Mucosa of rectum (tissue), 2 donors: ENCODE data around the gene LLGL1.

Experiments
- H3K27ac ChIP-seq, 2 donors: one replicate each; pipeline ENCODE4 v1.7.0; 2013; ENCODE audit warnings: inconsistent platforms in 2 of 2, low read depth in 2 of 2, low read length in 2 of 2
- H3K27me3 ChIP-seq, 2 donors: one replicate each; pipeline ENCODE4 v1.7.0; 2013; ENCODE audit warnings: low read length in 2 of 2; ENCODE audit not compliant: control insufficient read depth in 2 of 2, insufficient read depth in 2 of 2
- H3K36me3 ChIP-seq, 2 donors: one replicate each; pipeline ENCODE4 v1.7.0; 2013; ENCODE audit warnings: low read length in 2 of 2; ENCODE audit not compliant: control insufficient read depth in 2 of 2, insufficient read depth in 2 of 2
- H3K4me1 ChIP-seq, 2 donors: one replicate each; pipeline ENCODE4 v1.7.0; 2013; ENCODE audit warnings: low read length in 2 of 2, mild to moderate bottlenecking in 1 of 2; ENCODE audit not compliant: control insufficient read depth in 2 of 2, insufficient read depth in 2 of 2
- H3K4me3 ChIP-seq, 2 donors: one replicate each; pipeline ENCODE4 v1.7.0; 2013; ENCODE audit warnings: low read length in 2 of 2
- H3K9ac ChIP-seq, 2 donors: one replicate each; pipeline ENCODE4 v1.7.0; 2013; ENCODE audit warnings: low read length in 2 of 2, low read depth in 1 of 2, mild to moderate bottlenecking in 1 of 2
- H3K9me3 ChIP-seq, 2 donors: one replicate each; pipeline ENCODE4 v1.7.0; 2013; ENCODE audit warnings: low read length in 2 of 2; ENCODE audit not compliant: control insufficient read depth in 2 of 2
- donor health status: healthy.
- donor health status: Normal muscosa, but diverticular disease.

Gene LLGL1

GRCh38 chr17:18237461-18237860 lies 12.0 kb downstream of the LLGL1 start:
- peaks cover 8 to 17% of the 10 kb centered on the region in 2 donors for H3K36me3 ChIP-seq
- no peak overlapping the region for H3K4me3 ChIP-seq
- no peaks in the 10 kb centered on the region for H3K9me3 ChIP-seq
- no peak overlapping the region for H3K9ac ChIP-seq
- H3K4me1 ChIP-seq, result no peaks in the 10 kb centered on the region
- no peak overlapping the region for H3K27ac ChIP-seq
- no peaks in the 10 kb centered on the region for H3K27me3 ChIP-seq

- no peak overlapping the region for H3K9ac ChIP-seq
- H3K4me3 ChIP-seq, result no peak overlapping the region
- no peak overlapping the region for H3K27ac ChIP-seq
- H3K36me3 ChIP-seq, result peaks cover 8 to 18% of the 10 kb centered on the region in 2 donors
- H3K27me3 ChIP-seq, result no peaks in the 10 kb centered on the region
- no peaks in the 10 kb centered on the region for H3K4me1 ChIP-seq
- no peaks in the 10 kb centered on the region for H3K9me3 ChIP-seq
Observed at GRCh38 chr17:18238299-18238698, 12.9 kb downstream of the LLGL1 start.

GRCh38 chr17:18240449-18240848 lies 15.0 kb downstream of the LLGL1 start:
- H3K27me3 ChIP-seq, result no peaks in the 10 kb centered on the region
- no peaks in the 10 kb centered on the region for H3K9me3 ChIP-seq
- no peak overlapping the region for H3K4me3 ChIP-seq
- H3K27ac ChIP-seq, result no peak overlapping the region
- peaks cover 8 to 20% of the 10 kb centered on the region in 2 donors for H3K36me3 ChIP-seq
- H3K4me1 ChIP-seq, result no peaks in the 10 kb centered on the region
- H3K9ac ChIP-seq, result no peak overlapping the region

GRCh38 chr17:18241229-18241871 lies 15.9 kb downstream of the LLGL1 start:
- no peak overlapping the region for H3K4me3 ChIP-seq
- peaks cover under 1 to 3% of the 10 kb centered on the region in 2 donors for H3K4me1 ChIP-seq
- no peaks in the 10 kb centered on the region for H3K9me3 ChIP-seq
- H3K27me3 ChIP-seq, result no peaks in the 10 kb centered on the region
- H3K27ac ChIP-seq, result no peak overlapping the region
- H3K9ac ChIP-seq, result no peak overlapping the region
- peaks cover 17 to 29% of the 10 kb centered on the region in 2 donors for H3K36me3 ChIP-seq

- Histone ChIP-seq H3K4me1 (peaks cover 14 to 15% of the 10 kb centered on the region in 2 donors), H3K4me3 (no peak overlapping the region), H3K27me3 (no peaks in the 10 kb centered on the region), H3K9me3 (no peaks in the 10 kb centered on the region), H3K36me3 (peaks cover 44 to 46% of the 10 kb centered on the region in 2 donors), H3K9ac (no peak overlapping the region), H3K27ac (no peak overlapping the region)
Observed at GRCh38 chr17:18245038-18245776, 19.8 kb downstream of the LLGL1 start.

DNA sequence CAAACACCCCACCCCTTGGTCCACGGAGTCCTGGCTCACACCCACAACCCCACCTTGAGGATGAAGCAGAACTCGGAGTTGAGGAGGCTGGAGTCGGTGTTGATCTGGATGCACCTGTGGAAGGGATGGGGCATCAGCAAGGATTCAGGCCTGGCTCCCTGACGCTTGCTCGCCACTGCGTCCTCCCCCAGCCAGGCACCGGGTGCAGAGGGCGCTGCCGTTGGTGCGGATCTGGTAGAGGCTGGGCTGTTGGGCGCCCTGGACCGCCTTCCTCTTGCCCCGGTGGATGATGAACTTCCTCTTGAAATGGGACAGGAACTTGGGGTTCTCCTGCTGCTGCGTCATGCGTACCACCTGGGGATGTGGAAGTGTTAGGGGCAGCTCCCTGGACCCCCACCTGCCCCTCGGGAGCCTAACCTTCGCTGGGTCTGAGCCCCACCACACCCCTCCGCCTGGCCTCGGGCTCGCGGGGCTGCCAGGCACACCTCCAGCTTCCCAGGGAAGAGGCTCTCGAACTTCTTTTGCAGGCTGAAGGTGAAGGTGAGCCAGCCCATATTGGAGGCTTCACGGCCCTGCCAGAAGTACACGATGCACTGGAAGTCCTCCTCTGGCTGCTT lies 20.8 kb downstream of the LLGL1 start:
- Histone ChIP-seq H3K27ac (peak overlapping the region in 1 of 2 donors; percentile 76), H3K4me3 (peak overlapping the region; percentile 44 to 60), H3K9ac (no peak overlapping the region), H3K4me1 (peaks cover 14 to 18% of the 10 kb centered on the region in 2 donors), H3K27me3 (no peaks in the 10 kb centered on the region), H3K9me3 (no peaks in the 10 kb centered on the region), H3K36me3 (peaks cover 48 to 56% of the 10 kb centered on the region in 2 donors)

GRCh38 chr17:18246880-18247612 lies 21.6 kb downstream of the LLGL1 start:
- Histone ChIP-seq H3K36me3 (peaks cover 56 to 64% of the 10 kb centered on the region in 2 donors), H3K27ac (peak overlapping the region; percentile 76 to 82), H3K27me3 (no peaks in the 10 kb centered on the region), H3K4me1 (peaks cover 14 to 18% of the 10 kb centered on the region in 2 donors), H3K4me3 (peak overlapping the region; percentile 44 to 63), H3K9ac (peak overlapping the region in 1 of 2 donors; percentile 41), H3K9me3 (no peaks in the 10 kb centered on the region)

DNA sequence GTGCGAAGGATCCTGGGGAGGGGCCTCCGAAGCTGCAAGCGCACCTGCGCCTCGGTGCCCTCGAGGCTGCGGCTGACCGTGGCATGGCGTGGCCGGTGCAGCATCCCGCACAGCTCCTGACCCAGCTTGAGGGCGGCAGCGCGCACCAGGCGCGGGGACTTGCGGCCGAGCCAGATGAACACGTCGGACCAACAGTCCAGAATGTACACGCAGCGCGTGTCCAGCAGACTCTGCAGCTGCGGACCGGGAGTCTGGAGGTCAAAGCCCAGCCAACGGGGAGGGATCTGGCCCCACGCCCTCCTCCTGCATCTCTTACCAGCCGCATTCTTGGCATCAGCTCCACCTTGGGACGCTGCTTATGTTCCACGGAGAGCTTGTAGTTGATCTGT lies 22.2 kb downstream of the LLGL1 start:
- Histone ChIP-seq H3K27ac (peak overlapping the region; percentile 76 to 82), H3K27me3 (no peaks in the 10 kb centered on the region), H3K4me3 (no peak overlapping the region), H3K9ac (no peak overlapping the region), H3K9me3 (no peaks in the 10 kb centered on the region), H3K36me3 (peaks cover 61 to 69% of the 10 kb centered on the region in 2 donors), H3K4me1 (peaks cover 14 to 18% of the 10 kb centered on the region in 2 donors)

DNA sequence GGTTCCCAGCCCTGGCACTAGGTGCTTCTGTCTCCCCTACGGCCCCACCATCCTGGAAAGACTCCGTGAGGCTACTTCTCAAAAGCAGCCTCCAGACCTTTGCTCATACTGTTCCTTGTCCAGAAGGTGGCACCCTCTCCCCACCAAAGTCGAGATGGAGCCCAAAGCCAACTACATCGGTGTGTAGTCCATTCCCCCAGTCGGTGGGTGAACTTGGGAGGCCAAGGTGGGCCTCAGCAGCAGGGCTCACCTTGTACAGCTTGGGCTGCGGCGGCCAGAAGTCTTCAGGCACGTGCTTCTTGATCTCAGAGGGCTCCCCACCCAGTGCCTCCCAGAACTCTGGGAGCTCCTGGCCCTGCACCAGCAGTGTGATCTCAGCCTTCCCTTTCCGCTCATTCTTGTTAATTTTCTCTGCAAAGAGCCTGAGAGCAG lies 22.9 kb downstream of the LLGL1 start:
- peaks cover 65 to 73% of the 10 kb centered on the region in 2 donors for H3K36me3 ChIP-seq
- no peak overlapping the region for H3K9ac ChIP-seq
- peak overlapping the region; percentile 2 to 76 for H3K27ac ChIP-seq
- H3K27me3 ChIP-seq, result no peaks in the 10 kb centered on the region
- H3K9me3 ChIP-seq, result no peaks in the 10 kb centered on the region
- no peak overlapping the region for H3K4me3 ChIP-seq
- H3K4me1 ChIP-seq, result peaks cover 14 to 18% of the 10 kb centered on the region in 2 donors
